ENCODE measurements around the gene FRMPD2. TPM values are rescaled to one million over a fixed set of nuclear protein-coding genes. Genes with fewer than 3 reads are reported as not detected.

The FRMPD2 gene
- total and polyA plus RNA-seq, 2 experiments from 2014 or later, result not detected

GRCh38 chr10:48287417-48288391, 13.2 kb upstream of the FRMPD2 start:
- Histone ChIP-seq H4K20me1 (replicated peaks; ENCODE audit: insufficient read depth) (no peaks in the 10 kb centered on the region), H3K4me2 (no peak overlapping the region), H2AFZ (no peak overlapping the region), H3F3A (replicated peaks; ENCODE audit: low read depth) (no peaks in the 10 kb centered on the region), H3K27ac (ENCODE audit: low read depth) (no peak overlapping the region), H3K9me2 (ENCODE audit: insufficient read depth) (no peaks in the 10 kb centered on the region), H3K27me3 (ENCODE audit: insufficient read depth) (no peaks in the 10 kb centered on the region), H3K4me1 (ENCODE audit: insufficient read depth) (0 out of 2 replicates have a peak, but pooled peaks cover 3% of the 10 kb centered on the region), H3K4me3 (no peak overlapping the region), H3K79me2 (replicated peaks; ENCODE audit: insufficient read depth) (no peaks in the 10 kb centered on the region), H3K36me3 (ENCODE audit: insufficient read depth) (no peaks in the 10 kb centered on the region)
- H3K9me3 Mint-ChIP-seq, result peaks cover 25% of the 10 kb centered on the region
- H3K27ac Mint-ChIP-seq, result no peak overlapping the region
- no peak for DNase-seq (ENCODE audit: low spot score)
- H3K4me3 Mint-ChIP-seq, result no peak overlapping the region
- no peaks in the 10 kb centered on the region; the same call in 2 of the 3 replicates for H3K36me3 Mint-ChIP-seq (ENCODE audit: low read depth)
- no peak for ATAC-seq
- peaks cover 2% of the 10 kb centered on the region for H3K27me3 Mint-ChIP-seq (ENCODE audit: insufficient read depth, low read depth, poor library complexity)
- TF ChIP-seq STAT1 (IDR thresholded peaks at IDR 0.05; ENCODE audit: unreplicated experiment), result no peak
- no peak for TF ChIP-seq REST (IDR thresholded peaks at IDR 0.05; ENCODE audit: unreplicated experiment)
- no peak for TF ChIP-seq ZNF114 (CRISPR knock-in tag; IDR thresholded peaks at IDR 0.05)
- TF ChIP-seq CTCF (conservative IDR thresholded peaks at IDR 0.05; ENCODE audit: low read depth in 2 of 2), result no peak
- TF ChIP-seq CREB1 (CRISPR knock-in tag; IDR thresholded peaks at IDR 0.05; ENCODE audit: low read depth), result no peak
- TF ChIP-seq EZH2phosphoT487 (IDR thresholded peaks at IDR 0.05; ENCODE audit: unreplicated experiment), result no peak
- TF ChIP-seq ZNF331 (CRISPR knock-in tag; IDR thresholded peaks at IDR 0.05; ENCODE audit: low read depth), result no peak
- TF ChIP-seq JUNB (IDR thresholded peaks at IDR 0.05; ENCODE audit: unreplicated experiment), result no peak
- no peak for TF ChIP-seq EZH2 (IDR thresholded peaks at IDR 0.05; ENCODE audit: low read depth, unreplicated experiment)
- no peak for TF ChIP-seq ETS1 (IDR thresholded peaks at IDR 0.05)
- no peak for TF ChIP-seq NANOG (IDR thresholded peaks at IDR 0.05; ENCODE audit: borderline replicate concordance)
- TF ChIP-seq ZNF462 (CRISPR knock-in tag; IDR thresholded peaks at IDR 0.05), result no peak
- TF ChIP-seq POLR2AphosphoS5 (IDR thresholded peaks at IDR 0.05; ENCODE audit: low read depth), result no peak
- H3K4me1 Mint-ChIP-seq, result peaks cover 10% of the 10 kb centered on the region; the same call in 2 of the 3 replicates

All from GM23338 (cell line).